Upper lobe of left lung (tissue), 6 donors: ENCODE data around the gene KCNAB3. TPM values are rescaled to one million over a fixed set of nuclear protein-coding genes. Genes with fewer than 3 reads are reported as not detected.

ENCODE experiments used
- ATAC-seq, 2 donors: fragments of 200-7000 bp; cut with Tn5 transposase; one replicate each; pipeline ENCODE4 v1.9.1; 2022; ENCODE audit warnings: mild to moderate bottlenecking in 2 of 2, moderate library complexity in 2 of 2; ENCODE audit not compliant: low FRiP score in 2 of 2
- DNase-seq, 2 donors: peaks; one replicate each; pipeline ENCODE4 v3.0.0-alpha.2; 2019 to 2020
- H3K27ac ChIP-seq, 4 donors: fragments of 200-600 bp; sonication (generic); one replicate each; pipeline ENCODE4 v1.5.1; 2016 to 2019
- H3K27me3 ChIP-seq, 4 donors: fragments of 200-600 bp; sonication (generic); one replicate each; pipeline ENCODE4 v1.5.1; 2017 to 2019
- H3K36me3 ChIP-seq, 4 donors: fragments of 200-600 bp; sonication (generic); one replicate each; pipeline ENCODE4 v1.5.1; 2016 to 2019
- H3K4me1 ChIP-seq, 4 donors: fragments of 200-600 bp; sonication (generic); one replicate each; pipeline ENCODE4 v1.5.1; 2018 to 2019
- H3K4me3 ChIP-seq, 4 donors: fragments of 200-600 bp; sonication (generic); one replicate each; pipeline ENCODE4 v1.5.1; 2017 to 2019; ENCODE audit warnings: mild to moderate bottlenecking in 2 of 4, moderate library complexity in 1 of 4
- H3K9me3 ChIP-seq, 4 donors: fragments of 200-600 bp; sonication (generic); one replicate each; pipeline ENCODE4 v1.5.1; 2018 to 2019
- CTCF ChIP-seq, 6 experiments: fragments of 450-650 bp in 4 of 6; fragments of 200-600 bp in 2 of 6; sonication (generic) in 2 of 6; IDR thresholded peaks; one replicate each; pipeline ENCODE4 v1.5.1; 2016 to 2019; ENCODE audit warnings: antibody characterized with exemption in 6 of 6
- EP300 ChIP-seq, 4 donors: sonication (generic); formaldehyde crosslinking; IDR thresholded peaks; one replicate each; pipeline ENCODE4 v1.5.1; 2017; ENCODE audit warnings: antibody characterized with exemption in 4 of 4, control low read depth in 2 of 4
- POLR2A ChIP-seq, 4 donors: fragments of 450-650 bp; IDR thresholded peaks; one replicate each; pipeline ENCODE4 v1.5.1; 2016 to 2017; ENCODE audit warnings: antibody characterized with exemption in 4 of 4, mild to moderate bottlenecking in 2 of 4
- POLR2AphosphoS5 ChIP-seq, 2 donors: sonication (generic); formaldehyde crosslinking; IDR thresholded peaks; one replicate each; pipeline ENCODE4 v1.5.1; 2017; ENCODE audit warnings: antibody characterized with exemption in 2 of 2
- WGBS, 2 donors: methylation state at CpG; one replicate each; pipeline ENCODE4 v1.1.5; 2017 to 2018; 5-methylcytosine and 5-hydroxymethylcytosine counted together
- total RNA-seq, 6 donors: library from RNA; depleted of rRNA in 4 of 6; stranded (reverse); fragments of >200 nt in 4 of 6; gene quantifications; one replicate each; pipeline versions ENCODE4 v1.1.0 to v1.2.1, GENCODE V29; 2016 to 2021
- donor health status: DM: no; HTN: no; CAD: no; lungs with moderate emphysema.
- donor health status: DM: no; HTN: yes; CAD: no; lungs with severe emphysema.

The KCNAB3 gene
- total RNA-seq, 6 donors from 2014 or later: 4.2 to 10.0 (median 5.7) TPM

- H3K36me3 ChIP-seq: peaks cover 56 to 92% (median 82%) of the 10 kb centered on the region in 4 donors
- ATAC-seq (no peak), DNase-seq (no peak)
- no peaks in the 10 kb centered on the region for H3K9me3 ChIP-seq
- no peak overlapping the region for H3K27ac ChIP-seq
- no peak overlapping the region for H3K4me3 ChIP-seq
- no peaks in the 10 kb centered on the region for H3K27me3 ChIP-seq
- H3K4me1 ChIP-seq: no peaks in the 10 kb centered on the region
- 89 to 91% methylated on average over 13 of the region's 13 CpGs for WGBS, 2 donors
- no peak for TF ChIP-seq CTCF (IDR thresholded peaks at IDR 0.05)
- no peak for TF ChIP-seq POLR2AphosphoS5 (IDR thresholded peaks at IDR 0.05)
- TF ChIP-seq EP300 (IDR thresholded peaks at IDR 0.05): no peak
These were observed 13.6 kb upstream of the KCNAB3 start for GRCh38 chr17:7943291-7943690.

GRCh38 chr17:7940743-7941142 lies 11.1 kb upstream of the KCNAB3 start:
- 93 to 96% methylated on average over 6 of the region's 6 CpGs for WGBS, 2 donors
- Histone ChIP-seq H3K4me3 (no peak overlapping the region), H3K36me3 (peaks cover 52 to 92% (median 80%) of the 10 kb centered on the region in 4 donors), H3K4me1 (no peaks in the 10 kb centered on the region), H3K9me3 (no peaks in the 10 kb centered on the region), H3K27me3 (no peaks in the 10 kb centered on the region), H3K27ac (no peak overlapping the region)
- TF ChIP-seq CTCF (IDR thresholded peaks at IDR 0.05): no peak
- TF ChIP-seq POLR2AphosphoS5 (IDR thresholded peaks at IDR 0.05): no peak
- TF ChIP-seq POLR2A (IDR thresholded peaks at IDR 0.05): no peak
- TF ChIP-seq EP300 (IDR thresholded peaks at IDR 0.05): no peak
- no peak for ATAC-seq
- DNase-seq: no peak

GRCh38 chr17:7940034-7940433 lies 10.4 kb upstream of the KCNAB3 start:
- no peak for TF ChIP-seq POLR2AphosphoS5 (IDR thresholded peaks at IDR 0.05)
- no peak for TF ChIP-seq EP300 (IDR thresholded peaks at IDR 0.05)
- TF ChIP-seq CTCF (IDR thresholded peaks at IDR 0.05): no peak
- TF ChIP-seq POLR2A (IDR thresholded peaks at IDR 0.05): no peak
- peaks cover 44 to 88% (median 75%) of the 10 kb centered on the region in 4 donors for H3K36me3 ChIP-seq
- H3K27me3 ChIP-seq: no peaks in the 10 kb centered on the region
- DNase-seq (no peak), ATAC-seq (no peak)
- H3K4me1 ChIP-seq: peaks cover 0 to 4% (median 0%) of the 10 kb centered on the region in 4 donors
- H3K4me3 ChIP-seq: no peak overlapping the region
- H3K27ac ChIP-seq: no peak overlapping the region
- WGBS, 2 donors: 97 to 99% methylated on average over 4 of the region's 4 CpGs
- no peaks in the 10 kb centered on the region for H3K9me3 ChIP-seq

GRCh38 chr17:7935859-7936258 lies 6.2 kb upstream of the KCNAB3 start:
- Histone ChIP-seq H3K4me3 (no peak overlapping the region), H3K27me3 (no peaks in the 10 kb centered on the region), H3K4me1 (peaks cover 15 to 36% (median 18%) of the 10 kb centered on the region in 4 donors), H3K9me3 (no peaks in the 10 kb centered on the region), H3K36me3 (peaks cover 18 to 57% (median 46%) of the 10 kb centered on the region in 4 donors), H3K27ac (no peak overlapping the region)
- no peak for ATAC-seq
- TF ChIP-seq POLR2AphosphoS5 (IDR thresholded peaks at IDR 0.05) (no peak), POLR2A (IDR thresholded peaks at IDR 0.05) (no peak), CTCF (IDR thresholded peaks at IDR 0.05) (no peak), EP300 (IDR thresholded peaks at IDR 0.05) (no peak)
- no peak for DNase-seq

GRCh38 chr17:7932949-7933348 lies 3.3 kb upstream of the KCNAB3 start:
- TF ChIP-seq CTCF (IDR thresholded peaks at IDR 0.05) (peak in 4 of 6 experiments; percentile 16 to 42 (median 18)), POLR2AphosphoS5 (IDR thresholded peaks at IDR 0.05) (no peak), POLR2A (IDR thresholded peaks at IDR 0.05) (peak in 1 of 4 donors; percentile 57), EP300 (IDR thresholded peaks at IDR 0.05) (no peak)
- DNase-seq: peak; percentile 68 to 84
- H3K27ac ChIP-seq: peak overlapping the region; percentile 80 to 91 (median 88)

More at GRCh38 chr17:7932949-7933348, 3.3 kb upstream of the KCNAB3 start:
- Histone ChIP-seq H3K9me3 (no peaks in the 10 kb centered on the region), H3K27me3 (no peaks in the 10 kb centered on the region), H3K36me3 (peaks cover 5 to 36% (median 21%) of the 10 kb centered on the region in 4 donors), H3K4me3 (peak overlapping the region; percentile 67 to 81 (median 77)), H3K4me1 (peaks cover 16 to 48% (median 22%) of the 10 kb centered on the region in 4 donors)
- 15% methylated on average over 16 of the region's 16 CpGs for WGBS, 2 donors
- ATAC-seq: peak; percentile 51 to 65
